ENCODE measurements around the gene TEX261.
"Not testable (repeated sequence)": the region's sequence is repeated elsewhere in the genome, so short reads cannot be mapped to it uniquely, and the experiment has no call there.

- not testable (repeated sequence) for TF ChIP-seq TAF1, POLR2AphosphoS5, POU2F2, POLR2A (IDR thresholded peaks at IDR 0.05; ENCODE audit: low read depth, low read length)
Measured at GRCh38 chr2:71011786-71012185, 17.1 kb upstream of the TEX261 start.
